Measurements from ENCODE around the gene MIPOL1.

The MIPOL1 gene

DNA sequence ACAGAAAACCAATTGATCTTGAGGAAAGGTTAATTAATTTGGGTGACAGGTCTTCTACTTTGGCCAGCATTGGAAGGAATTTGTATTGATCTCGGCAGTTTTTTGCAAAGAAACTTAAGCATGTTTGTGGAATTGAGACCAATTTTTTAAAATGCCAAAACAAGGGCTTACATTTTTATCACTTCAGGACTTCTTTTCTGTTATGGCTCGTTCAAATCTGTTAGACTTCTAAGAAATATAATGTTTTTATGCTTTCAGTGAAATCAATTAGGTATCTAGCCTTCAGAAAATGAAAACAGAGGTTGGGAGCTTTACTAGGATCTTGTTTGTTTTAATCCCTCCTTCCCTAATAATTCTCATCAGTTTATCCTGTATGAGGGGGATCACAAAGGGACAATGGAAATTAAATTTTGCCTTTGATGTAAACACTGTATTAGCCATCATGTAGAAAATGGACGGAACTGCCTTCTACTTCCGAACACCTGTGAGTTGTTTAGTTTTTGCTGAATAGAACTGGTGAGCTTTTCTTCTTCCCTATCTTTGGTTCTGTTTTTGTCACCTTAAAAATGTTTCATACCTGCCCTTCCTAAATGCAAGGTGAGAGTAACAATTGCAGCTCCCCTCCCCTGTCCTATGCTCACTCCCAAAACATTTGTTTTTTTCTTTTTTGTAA is 389.5 kb downstream of the MIPOL1 start:
- no peak for DNase-seq (ENCODE audit: low spot score)

DNA sequence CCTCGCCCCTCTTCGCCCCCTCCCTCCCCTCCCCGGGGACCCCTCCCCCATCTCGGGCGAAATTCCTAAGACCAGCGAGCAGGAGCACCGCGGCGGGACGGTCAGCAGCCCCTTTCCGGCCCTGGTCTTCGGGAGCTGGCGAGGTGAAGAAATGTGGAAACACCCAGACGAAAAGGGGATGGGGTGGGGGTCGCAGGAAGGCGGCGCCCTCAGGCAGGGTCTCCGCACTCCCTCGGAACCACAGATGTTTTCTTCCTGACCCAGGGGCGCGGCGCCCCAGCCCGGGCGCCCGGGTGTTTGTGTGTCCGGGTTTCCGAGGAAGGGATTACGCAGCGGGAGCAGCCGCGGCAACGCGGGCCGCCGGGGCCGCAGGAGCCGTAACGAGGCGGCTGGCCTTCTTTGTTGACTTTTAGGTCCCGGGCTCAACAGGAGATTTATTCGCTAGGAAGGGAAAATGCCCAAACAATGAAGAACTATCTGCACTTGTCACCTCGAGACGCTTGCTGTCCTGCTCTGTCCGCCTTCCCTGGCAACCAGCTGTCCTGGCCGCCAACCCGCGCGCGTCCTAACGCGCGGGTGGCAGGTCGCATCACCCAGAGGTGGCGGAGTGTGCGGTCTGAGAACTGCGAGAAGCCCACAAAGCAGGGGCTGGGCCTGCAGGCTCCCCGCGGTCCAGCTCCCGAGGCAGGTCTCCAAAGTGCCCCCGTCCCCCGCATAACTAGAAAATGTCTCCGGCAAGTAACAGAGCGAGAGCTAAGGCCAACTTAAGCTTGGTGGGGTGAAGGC is 390.3 kb downstream of the MIPOL1 start:
- DNase-seq (ENCODE audit: low spot score): no peak

DNA sequence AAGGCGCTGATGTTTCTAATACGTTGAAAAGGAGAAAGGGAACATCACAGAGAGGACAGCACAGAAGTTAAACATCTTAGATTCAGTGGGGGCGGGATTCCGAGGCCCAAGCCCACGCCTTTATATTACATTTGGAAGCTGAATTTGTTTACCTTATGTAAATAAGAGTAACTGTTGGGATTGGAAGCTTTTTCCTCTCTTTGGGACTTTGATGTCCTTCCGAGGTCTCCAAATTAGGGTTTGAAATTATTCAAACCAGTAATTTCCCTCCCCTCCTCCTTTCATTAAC is 390.9 kb downstream of the MIPOL1 start:
- DNase-seq (ENCODE audit: low spot score): no peak

DNA sequence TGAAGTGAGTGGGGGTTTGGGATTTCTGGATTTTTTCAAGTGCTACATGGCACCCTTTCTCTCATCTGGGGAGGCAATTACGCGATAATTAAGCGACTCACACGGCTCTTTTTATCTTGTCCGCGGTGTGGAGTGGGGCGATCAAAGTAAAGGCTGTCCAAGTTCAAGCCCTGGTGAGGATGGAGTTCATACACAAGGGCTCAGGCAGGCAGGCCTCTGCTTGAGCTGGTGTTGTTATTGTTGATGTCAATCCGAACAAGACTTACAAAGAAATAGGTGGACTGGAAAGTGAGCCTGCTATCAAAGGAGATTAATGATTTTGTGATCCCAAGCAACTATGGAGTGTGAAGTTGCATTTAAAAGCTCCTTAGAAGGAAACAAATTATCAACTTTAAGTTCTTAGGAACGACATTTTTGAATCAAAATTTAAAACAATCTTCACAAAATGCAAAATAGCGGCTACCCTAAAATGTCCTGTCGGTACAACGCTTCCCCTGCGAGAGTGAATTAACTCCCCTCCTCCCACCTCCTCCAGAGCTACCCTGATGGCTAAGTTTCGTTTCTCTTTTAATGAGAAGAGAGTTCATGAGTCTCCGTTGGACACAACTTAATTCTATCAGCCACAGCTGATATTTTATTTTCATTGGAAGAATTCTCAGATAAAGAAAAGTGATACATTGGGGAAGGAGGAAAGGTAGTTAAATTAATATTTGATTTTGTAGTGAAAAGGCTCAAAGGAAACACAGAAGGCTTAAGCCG is 391.4 kb downstream of the MIPOL1 start:
- no peak for DNase-seq (ENCODE audit: low spot score)

- DNase-seq (ENCODE audit: low spot score): no peak
Observed at GRCh38 chr14:37589715-37590427, 392.1 kb downstream of the MIPOL1 start.

GRCh38 chr14:37590428-37591139 is 392.8 kb downstream of the MIPOL1 start:
- DNase-seq (ENCODE audit: low spot score): no peak

GRCh38 chr14:37591311-37591940 is 393.7 kb downstream of the MIPOL1 start:
- no peak for DNase-seq (ENCODE audit: low spot score)

GRCh38 chr14:37591941-37592481 is 394.3 kb downstream of the MIPOL1 start:
- no peak for DNase-seq (ENCODE audit: low spot score)

DNA sequence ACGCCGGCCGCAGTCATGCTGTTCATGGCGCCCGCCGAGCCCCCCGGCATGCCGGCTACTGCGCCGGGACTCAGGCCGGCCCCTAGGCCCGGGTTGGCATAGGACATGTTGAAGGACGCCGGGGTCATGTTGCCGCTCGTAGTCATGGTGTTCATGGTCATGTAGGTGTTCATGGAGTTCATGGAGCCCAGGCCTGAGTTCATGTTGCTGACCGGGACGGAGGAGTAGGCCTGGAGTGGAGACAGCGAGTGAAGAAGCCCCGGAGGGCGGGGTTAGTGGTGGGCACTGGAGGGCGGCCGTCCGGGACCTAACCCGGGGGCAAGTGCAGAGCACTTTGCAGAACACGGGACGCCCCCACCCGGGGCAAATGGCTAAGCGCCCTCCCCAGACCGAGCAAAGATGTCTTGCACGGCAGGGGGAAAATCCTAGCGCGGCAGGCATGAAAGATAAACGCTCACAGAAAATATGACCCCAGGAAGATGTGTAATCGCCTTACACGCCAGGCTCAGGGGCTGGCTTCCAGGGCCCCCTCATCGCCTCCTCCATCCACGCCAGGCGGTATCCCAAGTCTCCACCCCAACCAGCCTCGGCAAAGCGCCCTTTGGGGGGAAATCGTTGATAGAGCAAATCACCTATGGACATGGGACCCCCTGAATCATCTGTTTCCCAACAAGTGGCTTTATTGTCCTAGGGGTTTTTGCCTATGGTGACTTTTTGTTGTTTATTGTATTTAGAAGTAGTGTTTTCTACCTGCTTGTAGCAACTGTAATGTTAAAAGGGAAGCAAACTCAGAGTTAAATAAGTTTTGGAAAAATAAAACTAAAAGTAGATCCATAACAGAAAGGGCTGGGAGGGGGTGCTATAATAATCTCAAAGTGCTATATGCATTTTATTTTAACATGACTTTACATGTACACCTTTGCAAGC is 395.0 kb downstream of the MIPOL1 start:
- no peak for DNase-seq (ENCODE audit: low spot score)

DNA sequence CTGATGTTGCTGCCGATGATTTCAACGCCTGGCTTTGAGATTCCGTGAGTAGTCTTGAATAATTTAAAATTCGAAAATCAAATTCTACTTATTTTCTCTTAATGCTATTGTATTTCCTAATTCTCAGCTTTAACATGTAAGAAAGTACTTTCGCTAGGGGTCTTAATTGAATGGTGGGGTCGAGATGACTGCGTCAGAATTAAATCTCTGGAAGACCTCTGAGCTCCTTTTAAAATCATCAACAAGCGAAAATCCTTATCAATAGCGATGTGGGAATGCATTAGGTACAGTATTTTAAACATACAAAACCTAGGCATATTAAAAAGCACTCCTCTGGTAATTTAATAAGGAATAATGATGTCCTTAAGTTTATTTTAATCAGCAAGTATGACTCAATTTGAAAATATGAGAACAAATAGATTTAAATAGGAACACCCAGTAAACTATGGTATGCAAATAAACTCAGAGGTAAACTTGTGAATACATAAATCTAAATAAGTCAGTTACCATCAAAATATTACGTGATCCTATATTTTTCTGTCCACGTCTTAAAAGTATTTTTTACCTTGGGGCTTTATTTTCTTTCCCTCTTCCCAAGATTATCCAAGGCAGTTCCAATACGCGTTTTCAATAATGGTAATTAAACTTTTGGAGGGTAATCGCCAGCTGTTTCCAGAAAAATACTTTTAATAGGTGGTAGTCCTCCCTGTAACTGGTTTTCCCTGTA is 395.9 kb downstream of the MIPOL1 start:
- DNase-seq (ENCODE audit: low spot score): no peak

GRCh38 chr14:37594238-37594970 is 396.7 kb downstream of the MIPOL1 start:
- DNase-seq (ENCODE audit: low spot score): no peak

DNA sequence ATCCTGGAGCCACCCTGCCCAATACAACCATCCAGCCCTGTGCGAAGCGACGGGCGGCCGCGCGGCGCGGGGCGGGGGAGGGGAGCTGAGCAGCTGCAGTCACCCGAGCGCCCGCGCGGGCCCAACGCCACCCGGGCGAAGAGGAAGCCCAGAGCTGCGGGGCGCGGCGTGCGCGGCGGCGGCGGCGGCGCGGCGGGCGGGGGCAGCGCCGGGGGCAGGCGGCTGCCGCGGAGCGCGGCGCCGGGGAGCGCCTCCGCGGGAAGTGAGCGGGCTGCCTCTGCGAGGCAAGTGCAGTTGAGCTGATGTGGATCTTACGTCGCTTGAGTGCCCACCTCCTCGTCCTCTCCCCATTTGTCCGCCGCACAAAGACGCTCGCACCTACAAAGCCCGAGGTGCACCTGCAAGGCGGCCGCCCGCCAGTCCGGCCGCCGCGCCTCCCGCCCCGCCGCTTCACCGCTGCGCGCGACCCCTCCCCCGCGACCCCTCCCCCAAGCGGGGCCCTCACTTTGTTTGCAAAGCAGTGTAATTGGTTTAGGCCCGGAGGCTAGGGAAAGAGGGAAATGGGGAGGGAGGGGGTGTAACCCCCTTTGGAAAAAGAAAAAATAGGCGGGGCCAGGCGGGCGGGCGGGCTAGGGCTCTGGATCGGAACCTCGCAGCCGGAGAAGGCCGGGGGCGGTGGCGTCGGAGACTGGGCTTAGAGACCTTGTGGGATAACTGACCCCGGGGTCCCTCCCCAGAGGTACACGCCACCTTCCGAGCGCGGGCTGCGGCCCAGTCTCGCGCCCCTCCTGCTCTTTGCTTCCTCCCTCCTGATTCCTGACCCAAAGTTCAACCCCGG is 397.5 kb downstream of the MIPOL1 start, which contains the start of the genes FOXA1 and TTC6:
TSS of gene FOXA1 (minus strand) at position 279 of the 838 bp plus-strand sequence. CDS start at position 2, 277 bp downstream.
TSS of gene TTC6 (plus strand) at position 659 of the 838 bp plus-strand sequence. CDS start 26,436 bp downstream, outside the sequence.
- DNase-seq (ENCODE audit: low spot score): no peak

GRCh38 chr14:37595809-37596621 is 398.3 kb downstream of the MIPOL1 start:
- no peak for DNase-seq (ENCODE audit: low spot score)

GRCh38 chr14:37596790-37597472 is 399.2 kb downstream of the MIPOL1 start:
- no peak for DNase-seq (ENCODE audit: low spot score)

- no peak for DNase-seq (ENCODE audit: low spot score)
Observed at GRCh38 chr14:37597538-37597913, 399.8 kb downstream of the MIPOL1 start.

Measured in CD4-positive, alpha-beta T cell treated with Interleukin-6 at 100 ng/mL for 8 hours (primary cell).